ENCODE data around the gene SMC1A.
"Not testable (repeated sequence)": the region's sequence is repeated elsewhere in the genome, so short reads cannot be mapped to it uniquely, and the experiment has no call there.

SMC1A gene

DNA sequence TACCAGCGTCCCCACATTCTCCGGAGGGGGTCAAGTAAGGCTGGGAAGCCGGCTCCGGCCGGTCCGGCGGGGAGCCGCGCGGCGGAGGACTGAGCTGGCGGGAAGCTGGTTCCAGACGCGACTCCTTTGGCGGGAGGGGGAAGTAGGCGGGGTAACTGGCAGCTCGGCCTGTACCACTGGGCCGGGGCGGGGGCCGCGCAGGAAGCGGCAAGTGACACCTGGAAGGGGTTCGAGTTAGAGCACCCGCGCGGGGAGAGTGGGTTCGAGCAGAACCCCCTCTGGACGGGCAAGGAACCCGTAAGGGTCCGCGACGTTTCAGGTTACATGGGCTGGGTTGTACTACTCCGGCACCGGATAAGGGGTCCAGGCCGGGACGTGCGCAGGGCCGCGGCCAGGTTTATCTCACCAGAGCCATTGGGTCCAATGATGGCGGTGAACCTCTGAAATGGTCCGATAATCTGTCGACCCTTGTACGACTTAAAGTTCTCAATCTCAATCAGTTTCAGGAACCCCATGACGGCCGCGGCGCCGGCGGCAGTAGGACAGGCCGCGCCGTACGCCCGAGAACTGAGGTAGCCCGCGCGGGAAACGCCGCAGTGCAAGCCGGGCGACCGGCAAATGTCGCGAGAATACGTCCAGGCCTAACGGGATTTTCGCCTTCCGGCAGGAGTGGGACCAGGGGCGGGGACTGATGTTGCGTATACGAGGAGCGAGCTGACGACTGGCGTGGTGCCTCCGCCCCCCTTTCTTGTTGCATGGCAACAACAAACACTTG, at the start of gene SMC1A:
Gene SMC1A (minus strand): TSS at position 569 of the 775 bp plus-strand sequence. CDS start 54 bp downstream, at position 515.
- DNase-seq: peak; percentile 94

DNA sequence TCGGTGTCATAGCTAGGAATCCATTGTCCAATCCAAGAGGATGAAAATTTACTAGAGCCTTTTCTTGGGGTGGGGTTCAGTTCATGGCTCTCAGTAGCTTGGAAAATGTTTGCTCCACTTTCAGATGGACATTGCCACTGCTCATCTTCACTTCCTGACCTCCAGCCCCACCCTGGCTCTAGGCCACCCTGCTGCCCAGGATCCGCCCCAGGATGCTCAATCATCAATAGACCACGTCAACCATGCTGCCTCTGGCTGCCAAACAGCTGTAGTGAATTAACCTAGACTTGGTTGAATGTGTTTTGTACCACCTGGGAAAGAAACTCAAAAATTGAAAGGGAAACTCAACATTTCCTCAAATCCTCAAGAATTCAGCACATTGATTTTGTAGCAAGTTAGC, 48.9 kb upstream of the SMC1A start:
- DNase-seq: no peak

DNA sequence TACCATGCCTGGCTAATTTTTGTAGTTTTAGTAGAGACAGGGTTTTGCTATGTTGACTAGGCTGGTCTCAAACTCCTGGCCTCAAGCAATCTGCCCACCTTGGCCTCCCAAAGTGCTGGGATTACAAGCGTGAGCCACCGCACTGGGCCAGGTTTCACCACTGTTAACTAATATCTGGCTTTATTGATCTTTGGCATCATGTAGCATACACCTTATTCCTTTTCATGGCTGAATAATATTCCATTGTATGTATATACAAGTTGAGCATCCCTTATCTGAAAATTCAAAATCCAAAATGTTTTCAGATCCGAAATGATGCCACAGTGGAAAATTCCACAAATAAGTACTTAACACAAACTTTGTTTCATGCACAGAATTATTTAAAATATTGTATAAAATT, 46.2 kb upstream of the SMC1A start:
- DNase-seq: not testable (repeated sequence)

DNA sequence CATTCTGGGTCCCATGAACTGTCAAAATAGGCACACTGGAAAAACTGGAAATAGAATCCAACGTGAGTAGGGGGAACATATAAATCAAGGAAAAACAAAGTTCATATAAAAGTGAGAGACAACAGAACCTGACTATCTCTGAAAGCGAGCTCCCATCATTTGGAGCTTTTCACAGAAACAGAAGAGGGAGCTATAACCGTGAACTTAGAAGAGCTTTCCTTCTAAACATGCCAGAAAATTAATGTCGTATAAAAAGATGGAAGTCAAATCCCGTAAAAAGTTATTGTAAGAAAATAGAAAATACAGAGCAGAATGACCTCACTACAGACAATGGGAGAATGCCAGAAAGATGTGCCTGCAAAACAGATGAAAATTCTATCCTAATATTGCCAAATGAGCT, 35.6 kb upstream of the SMC1A start:
- DNase-seq: no peak

DNA sequence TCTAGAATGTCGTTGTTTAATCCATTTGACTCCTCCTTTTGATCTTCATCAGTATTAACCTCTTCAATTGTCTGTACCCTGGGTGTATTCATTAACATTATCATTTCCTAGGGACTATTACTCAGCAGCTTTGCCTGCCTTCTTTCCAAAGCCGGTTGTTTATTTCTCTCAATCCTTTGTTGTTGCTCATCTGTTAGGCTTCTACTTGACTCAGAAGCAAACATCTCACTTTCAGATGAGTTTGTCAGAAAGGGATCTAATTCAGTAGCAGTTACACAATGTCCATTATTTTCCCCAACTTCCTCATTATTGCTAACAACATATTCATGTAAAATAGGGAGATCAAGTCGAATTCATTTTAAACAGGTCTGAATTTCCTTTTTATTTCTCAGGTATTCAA, 33.8 kb upstream of the SMC1A start:
- no peak for DNase-seq

DNA sequence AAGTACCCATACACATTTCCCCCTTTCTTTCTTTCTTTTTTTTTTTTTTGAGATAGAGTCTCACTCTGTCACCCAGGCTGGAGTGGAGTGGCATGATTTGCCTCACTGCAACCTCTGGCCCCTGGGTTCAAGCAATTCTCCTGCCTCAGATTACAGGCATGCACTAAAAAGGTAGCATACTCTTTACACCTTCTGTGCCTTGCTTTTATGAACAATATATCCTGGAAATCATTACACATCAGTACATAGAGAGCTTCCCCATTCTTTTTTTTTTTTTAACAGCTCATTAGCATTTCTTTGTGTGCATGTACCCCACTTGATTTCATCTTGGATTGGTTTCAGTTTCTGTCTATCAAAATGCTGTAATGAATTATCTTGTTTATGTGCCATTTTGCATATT, 30.4 kb upstream of the SMC1A start:
- DNase-seq: no peak

DNA sequence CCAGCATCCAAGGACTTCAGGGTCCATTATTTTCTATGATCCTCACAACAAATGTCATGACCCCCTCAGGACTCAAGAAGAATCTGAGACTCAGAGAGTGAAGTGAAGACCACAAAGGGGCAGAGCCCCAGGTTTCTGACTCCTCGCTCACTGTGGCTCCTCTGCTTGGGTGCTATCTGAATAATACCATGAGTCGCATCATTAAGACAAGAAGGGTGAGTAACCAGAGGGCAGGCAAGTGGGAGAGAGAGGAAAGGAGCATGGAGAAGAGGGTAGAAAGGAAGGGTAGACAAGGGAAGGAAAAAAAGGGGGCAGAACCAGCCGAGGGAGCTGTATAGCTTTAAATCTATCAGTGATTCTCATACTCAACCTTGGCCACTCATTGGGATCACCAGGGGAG, 27.2 kb upstream of the SMC1A start:
- DNase-seq: no peak

DNA sequence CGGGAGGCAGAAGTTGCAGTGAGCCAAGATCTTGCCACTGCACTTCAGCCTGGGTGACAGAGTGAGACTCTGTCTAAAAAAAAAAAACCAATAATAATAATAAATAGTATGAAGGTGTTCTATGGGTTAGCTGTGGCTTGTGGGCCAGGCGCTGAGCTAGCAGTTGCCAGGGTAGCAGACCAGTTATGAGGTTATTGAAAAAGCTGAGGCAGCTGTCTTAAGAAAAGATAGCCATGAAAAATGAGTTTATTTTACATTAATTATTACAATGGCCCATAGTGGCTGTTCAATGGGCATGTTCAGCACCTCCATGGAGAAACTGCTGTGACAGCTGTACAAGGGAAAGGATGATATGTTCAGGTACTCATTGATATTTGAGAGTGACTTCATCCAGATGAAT, 25.0 kb upstream of the SMC1A start:
- no peak for DNase-seq

DNA sequence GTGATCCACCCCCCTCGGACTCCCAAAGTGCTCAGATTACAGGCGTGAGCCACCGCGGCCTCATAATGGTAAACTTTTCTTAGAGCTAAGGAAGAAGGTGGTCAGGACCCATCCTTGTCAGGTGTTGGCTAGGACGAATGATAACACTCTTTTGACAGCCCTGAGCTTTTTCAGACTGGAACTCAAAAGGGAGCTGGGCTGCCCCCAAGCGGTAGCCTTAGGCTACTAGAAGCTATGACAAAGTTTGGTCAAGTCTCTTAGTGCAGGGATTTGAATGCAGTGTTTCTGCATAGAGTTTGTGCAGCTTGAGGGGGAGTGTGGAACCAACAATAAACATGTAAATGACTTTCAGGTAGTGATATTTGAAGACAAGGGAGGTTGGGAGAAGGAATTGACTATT, 23.5 kb upstream of the SMC1A start:
- peak; percentile 54 for DNase-seq

DNA sequence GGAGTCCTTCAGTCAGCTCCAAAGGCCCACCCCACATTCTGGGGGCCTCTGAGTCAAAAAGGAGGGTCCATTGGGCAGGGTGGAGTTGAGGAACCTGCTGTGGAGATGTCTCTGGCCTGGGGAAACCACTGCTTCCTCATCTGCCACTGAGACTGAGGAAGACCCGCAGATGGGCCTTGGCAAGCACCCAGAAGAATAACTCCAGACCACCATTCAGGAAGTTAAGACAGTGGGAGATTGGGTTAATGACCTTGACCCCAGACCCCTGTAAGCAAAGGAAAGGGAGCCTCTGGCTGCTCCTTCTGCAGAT, 19.8 kb upstream of the SMC1A start:
- DNase-seq: no peak

DNA sequence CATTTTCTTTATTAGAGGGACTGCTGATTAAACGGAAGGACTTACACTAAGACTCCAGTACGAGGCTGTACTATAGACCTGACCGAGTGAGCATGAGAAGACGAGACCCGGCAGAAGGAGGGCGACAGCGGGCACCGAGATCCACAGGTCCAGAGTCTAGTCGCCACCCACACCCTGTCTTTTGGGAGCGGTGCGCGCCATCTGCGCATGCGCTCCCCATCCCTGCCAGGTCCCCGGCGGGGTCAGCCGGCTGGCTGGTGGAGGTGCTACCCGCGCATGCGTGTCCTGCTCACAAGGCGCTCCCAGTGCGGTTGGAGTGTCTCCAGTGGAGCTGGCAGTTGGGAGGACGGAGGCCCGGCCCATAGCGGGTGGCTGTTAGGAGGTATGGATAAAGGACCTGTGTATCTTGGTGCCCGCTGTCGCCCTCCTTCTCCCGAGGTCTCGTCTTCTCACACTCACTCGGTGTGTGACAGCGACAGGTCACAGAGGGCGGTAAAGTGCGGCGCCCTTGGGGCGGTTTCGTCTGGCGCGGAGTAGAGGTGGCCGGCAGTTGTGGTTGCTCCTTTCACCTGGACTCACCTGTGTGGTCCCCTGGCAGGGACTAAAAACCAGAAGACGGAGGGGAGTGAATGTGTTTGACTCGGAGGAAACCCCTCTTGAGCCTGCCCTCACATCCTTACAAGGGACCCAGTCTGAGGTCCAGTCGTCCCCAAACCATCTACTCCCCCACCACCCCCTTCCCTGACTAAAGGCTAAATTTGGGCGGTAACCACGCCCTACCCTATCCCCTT, 19.3 kb upstream of the SMC1A start:
- DNase-seq: peak; percentile 75

DNA sequence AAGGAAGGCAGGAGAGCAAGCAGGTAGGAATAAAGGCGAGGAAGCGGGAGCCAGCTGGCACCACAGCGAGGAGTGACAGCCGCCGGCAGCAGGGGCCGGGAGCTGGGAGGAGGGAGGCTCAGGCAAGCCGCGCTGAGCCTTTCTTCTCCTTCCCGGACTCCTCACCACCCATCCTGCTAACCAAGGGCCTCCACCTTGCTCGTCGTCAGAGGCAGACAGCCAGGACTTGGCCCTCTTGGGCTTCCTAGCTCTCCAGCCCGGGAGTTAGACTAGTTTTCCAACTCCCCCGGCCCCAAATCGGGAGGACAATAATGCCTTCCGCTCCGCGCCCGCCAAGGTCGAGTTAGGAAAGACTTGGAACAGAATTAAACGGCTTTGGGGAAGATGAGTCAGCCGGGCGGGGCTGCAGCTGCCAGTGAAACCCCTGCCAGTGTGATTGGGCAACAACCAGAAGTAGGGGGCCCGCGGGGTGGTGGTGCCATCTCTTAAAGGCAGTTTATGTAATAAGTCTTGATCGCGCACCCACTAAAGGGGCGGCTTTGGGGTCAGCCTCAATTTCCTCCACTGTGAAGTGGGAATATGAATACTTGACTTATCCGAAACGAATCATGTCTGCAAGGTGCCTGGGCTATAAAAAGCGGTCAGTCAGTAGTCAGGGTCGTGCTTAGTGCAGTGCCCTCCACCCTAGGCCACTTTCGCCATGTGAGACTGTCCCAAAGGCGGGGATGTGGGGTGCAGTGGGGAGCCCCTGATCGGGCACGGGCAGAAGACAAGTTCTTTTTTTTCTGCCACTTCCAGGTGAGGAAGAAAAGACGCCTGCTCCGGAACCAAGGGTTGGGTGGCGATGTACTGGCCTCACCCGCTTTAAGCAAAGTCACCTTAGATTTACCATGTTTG, 18.4 kb upstream of the SMC1A start:
- DNase-seq: peak; percentile 20

DNA sequence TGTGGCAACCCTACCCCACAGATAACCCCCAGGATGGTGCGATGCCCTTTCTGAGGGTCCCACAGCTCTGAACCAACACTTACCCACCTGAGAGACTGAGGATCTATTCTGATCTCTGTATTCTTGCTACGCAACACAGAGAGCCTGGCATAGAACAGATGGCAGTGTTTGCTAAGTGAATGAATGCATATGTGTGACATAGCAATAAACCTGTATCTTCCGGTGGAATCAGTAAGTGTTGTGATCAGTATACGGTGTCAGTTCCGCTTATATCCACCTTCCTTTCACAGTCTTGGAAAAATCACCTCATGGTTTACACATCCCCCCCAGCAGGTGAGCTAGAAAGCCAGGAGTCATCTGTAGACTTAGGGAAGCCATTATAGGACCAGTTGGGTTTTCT, 17.6 kb upstream of the SMC1A start:
- DNase-seq: no peak

DNA sequence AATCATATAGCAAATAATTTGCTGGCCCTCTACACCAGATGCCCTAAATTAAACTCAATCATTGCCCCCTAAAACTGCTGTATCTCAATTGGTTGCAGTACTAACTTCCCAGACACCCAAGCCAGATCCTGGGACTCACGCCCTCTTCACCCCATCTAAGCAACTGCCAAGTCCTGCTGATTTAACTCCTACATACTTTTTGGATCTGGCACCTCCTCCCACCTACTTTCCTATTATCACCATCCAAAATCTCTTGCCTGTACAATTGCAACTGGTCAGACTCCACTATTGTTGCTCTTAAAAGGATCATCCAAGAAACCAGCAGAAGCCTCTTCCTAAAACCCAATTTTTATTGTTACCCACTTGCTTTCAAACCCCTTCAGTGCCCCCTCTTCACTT, 16.4 kb upstream of the SMC1A start:
- DNase-seq: no peak

DNA sequence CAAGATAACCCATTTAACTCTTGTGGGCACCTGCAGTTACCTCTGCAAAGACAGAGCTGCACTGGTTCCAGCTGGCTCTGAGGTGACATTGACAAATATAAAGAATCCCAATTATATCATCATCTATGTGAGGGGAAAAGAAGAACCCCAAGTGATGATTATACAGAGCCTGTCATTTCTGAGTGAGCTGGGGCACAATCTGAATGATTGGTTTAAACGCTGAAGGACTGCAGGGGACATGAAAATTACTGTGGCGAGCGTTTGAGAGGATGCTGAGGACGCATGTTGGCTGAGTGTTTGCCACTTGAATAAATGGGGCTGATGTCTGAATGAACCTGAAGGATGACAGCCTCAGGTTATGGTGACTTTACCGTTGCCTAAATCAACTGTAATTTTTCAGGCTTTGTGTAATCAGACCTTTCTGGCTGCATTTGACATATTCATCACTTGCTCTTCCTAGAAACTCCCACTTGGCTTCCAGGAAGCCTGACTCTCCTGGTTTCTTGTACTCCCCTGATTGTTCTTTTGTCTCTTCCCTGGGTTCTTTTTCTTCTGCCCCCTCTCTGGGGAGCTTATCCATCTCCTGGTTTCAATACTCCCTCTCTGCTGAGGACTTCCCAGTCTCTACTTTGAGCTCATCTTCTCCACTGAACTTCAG, 15.8 kb upstream of the SMC1A start:
- DNase-seq: no peak

DNA sequence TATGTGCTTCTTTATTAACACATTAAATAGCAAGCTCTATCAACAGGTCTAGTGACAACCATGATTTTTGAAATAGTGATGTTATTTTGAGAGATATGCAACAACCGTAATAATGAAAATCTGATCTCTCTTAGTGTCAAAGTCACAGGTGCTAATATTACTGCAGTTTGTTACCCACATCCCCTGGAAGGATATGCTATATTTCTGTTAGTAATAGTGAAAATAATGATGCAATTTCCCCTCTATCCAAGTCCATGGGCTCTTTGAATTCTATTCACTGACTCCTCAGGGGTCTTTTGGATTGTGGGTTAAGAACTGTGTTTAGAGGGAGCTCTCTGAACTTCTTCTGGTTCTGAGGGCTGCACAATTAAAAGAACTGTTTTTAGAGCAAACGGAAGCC, 14.8 kb upstream of the SMC1A start:
- DNase-seq: no peak

DNA sequence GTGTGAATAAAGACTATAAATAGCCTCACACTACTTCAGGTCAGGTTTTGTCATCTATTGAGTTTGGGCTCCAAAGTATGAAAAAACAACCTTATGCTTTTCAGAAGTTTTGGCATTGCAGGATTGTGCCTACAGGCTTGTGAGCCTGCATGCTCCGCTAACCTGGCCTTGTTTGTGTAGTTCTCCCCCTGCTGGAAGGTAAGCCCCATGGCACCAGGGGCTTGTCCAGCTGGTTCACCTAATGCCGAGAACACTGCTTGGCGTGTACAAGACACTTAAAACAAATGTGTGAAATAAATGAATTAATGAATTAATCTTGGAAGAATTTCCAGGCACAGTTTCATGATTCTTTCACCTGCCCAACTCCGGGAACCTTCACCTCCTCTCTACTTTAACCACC, 13.5 kb upstream of the SMC1A start:
- DNase-seq: peak; percentile 66

DNA sequence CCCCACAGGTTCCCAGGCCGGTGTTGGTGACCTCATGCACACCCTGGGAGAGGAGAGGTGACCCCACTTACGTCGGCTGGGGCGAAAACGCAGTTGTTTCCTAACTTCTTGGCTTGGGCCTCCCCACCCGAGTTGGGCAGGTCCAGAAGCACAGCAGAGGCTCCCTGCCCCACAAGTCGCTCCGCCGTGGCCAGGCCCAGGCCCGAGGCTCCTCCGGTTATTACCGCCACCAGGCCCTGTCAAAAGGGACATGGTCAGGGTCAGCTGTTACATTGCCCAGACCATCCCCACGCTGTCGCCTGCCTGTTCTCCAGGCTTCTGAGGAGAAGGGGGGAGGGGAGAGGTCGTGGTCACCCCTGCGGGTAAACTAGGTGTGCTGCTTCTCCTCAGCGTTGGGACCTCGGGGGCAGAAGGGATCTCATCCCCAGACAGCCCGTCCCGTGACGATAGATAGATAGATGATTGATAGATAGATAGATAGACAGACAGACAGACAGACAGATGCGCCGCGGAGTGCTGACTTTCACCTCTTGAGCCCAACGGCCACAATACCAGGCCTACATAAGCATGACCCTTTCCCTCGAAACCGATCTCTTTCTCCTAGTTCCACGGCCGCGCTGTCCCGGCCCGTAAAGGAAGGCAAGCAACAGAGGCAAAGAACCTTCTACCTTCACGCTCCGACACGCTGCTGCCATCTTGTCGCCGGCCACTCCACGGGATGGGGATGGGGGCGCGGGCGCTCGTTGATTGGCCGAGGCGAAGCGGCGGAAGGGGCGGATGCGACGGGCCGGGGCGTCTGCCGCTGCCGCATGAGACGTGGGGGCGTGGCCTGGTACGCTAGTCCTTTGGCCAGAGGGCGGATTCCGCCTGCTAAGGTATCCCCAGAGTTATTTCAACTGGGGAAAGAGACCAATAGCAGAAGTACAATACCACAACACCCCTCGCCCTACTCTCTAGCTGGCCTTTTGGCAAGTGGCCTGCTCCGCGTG, 11.5 kb upstream of the SMC1A start, which contains the start of gene HSD17B10:
Gene HSD17B10 (minus strand): TSS at position 720 of the 989 bp plus-strand sequence. CDS start 25 bp downstream, at position 695.
- DNase-seq: peak; percentile 89

DNA sequence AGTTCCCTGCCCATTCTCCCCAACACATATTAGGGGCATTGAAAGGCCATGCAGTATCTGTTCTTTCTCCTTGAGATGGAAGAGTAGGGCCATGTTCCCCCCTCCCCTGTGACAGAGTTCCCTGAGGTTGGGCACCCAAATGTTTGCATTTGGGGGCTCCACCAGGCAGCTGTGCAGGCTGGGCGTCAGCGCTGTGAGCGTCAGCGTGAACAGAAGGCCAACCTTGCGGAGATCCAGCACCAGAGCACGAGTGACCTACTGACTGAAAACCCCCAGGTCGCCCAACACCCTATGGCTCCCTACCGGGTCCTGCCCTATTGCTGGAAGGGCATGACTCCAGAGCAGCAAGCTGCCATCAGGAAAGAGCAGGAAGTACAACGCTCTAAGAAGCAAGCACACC, 7.8 kb upstream of the SMC1A start:
- no peak for DNase-seq

DNA sequence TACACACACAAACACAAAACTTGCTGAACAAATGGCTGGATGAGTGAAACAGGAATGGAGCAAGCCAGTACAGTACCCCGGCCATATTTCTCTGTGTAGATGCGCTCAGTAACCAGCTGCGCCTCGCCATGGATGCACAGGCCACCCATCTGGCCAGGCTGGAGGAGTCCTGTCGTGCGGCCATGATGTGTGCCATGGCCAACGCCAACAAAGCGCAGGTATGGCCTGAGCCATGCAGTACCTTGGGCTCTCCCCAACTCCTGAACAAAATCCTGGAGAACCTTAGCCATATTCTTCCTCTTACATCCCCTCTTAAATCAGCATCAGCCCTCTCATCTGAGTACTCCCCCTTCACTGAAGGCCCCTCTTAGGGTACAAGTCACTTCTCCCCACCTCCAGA, 7.3 kb upstream of the SMC1A start:
- DNase-seq: no peak

DNA sequence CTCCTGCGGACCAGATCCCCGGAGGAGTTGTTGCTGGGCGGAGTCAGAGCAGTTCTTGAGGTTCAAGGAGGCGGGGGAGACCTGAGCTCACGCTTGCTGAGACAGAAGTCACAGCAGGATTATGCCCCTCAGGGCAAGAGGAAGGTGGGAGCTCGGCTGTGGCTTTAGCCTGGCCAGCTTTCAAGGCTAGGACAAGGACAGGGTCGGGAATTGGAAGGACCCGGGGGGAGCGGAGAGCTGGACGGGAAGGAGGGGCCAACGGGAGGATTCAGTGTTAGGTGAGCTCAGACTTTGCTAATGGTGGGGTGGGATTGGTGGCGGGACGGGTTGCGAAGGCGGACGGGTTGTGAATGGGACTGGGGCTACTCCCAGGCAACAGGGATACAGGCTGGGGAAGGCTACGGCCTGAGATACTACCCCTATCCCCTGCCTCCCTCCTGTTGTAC, 430 bp upstream of the SMC1A start, which contains the start of gene RIBC1:
Gene RIBC1 (plus strand): TSS at position 13 of the 446 bp plus-strand sequence. CDS start 3,404 bp downstream, outside the sequence.
- DNase-seq: no peak

DNA sequence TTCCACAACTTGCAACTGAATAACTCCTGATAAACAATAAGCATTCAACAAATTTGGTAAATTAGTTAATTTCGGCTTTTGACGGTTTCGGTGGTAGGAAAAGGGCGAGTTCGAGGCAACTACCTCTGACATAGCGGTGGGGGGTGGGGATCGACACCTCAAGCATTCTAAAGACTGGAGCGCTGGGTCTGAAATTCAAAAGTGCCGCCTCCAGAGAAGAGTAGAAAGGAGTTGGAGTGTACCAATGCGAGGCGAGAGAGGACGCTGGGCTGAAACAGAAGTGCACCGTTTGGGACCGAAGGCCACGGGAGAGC, 725 bp downstream of the SMC1A start:
- DNase-seq: no peak

All from activated naive CD4-positive, alpha-beta T cell treated with Interleukin-2 at 50 U/mL for 16 hours (primary cell).